Upper lobe of left lung (tissue), 4 donors: Measurements from ENCODE around the gene PLEKHF1.

Source experiments
- CTCF ChIP-seq, 6 experiments: fragments of 450-650 bp in 4 of 6; fragments of 200-600 bp in 2 of 6; sonication (generic) in 2 of 6; IDR thresholded peaks; one replicate each; pipeline ENCODE4 v1.5.1; 2016 to 2019; ENCODE audit warnings: antibody characterized with exemption in 6 of 6
- POLR2A ChIP-seq, 4 donors: fragments of 450-650 bp; IDR thresholded peaks; one replicate each; pipeline ENCODE4 v1.5.1; 2016 to 2017; ENCODE audit warnings: antibody characterized with exemption in 4 of 4, mild to moderate bottlenecking in 2 of 4
- POLR2AphosphoS5 ChIP-seq, 2 donors: sonication (generic); formaldehyde crosslinking; IDR thresholded peaks; one replicate each; pipeline ENCODE4 v1.5.1; 2017; ENCODE audit warnings: antibody characterized with exemption in 2 of 2

- TF ChIP-seq CTCF (IDR thresholded peaks at IDR 0.05) (no peak), POLR2AphosphoS5 (IDR thresholded peaks at IDR 0.05) (no peak), POLR2A (IDR thresholded peaks at IDR 0.05) (no peak)
These were observed 36.4 kb upstream of the PLEKHF1 start for GRCh38 chr19:29628661-29629385.
